ENCODE data around the gene ME2. TPM values are rescaled to one million over a fixed set of nuclear protein-coding genes. Genes with fewer than 3 reads are reported as not detected.
"Not testable (repeated sequence)": the region's sequence is repeated elsewhere in the genome, so short reads cannot be mapped to it uniquely, and the experiment has no call there.

ME2 gene
- total and polyA plus RNA-seq, 9 of the 15 experiments (the other 6 are each of a cell fraction or from before 2014, with no cell fraction given), result 12.3 to 54.4 (median 36.2) TPM

DNA sequence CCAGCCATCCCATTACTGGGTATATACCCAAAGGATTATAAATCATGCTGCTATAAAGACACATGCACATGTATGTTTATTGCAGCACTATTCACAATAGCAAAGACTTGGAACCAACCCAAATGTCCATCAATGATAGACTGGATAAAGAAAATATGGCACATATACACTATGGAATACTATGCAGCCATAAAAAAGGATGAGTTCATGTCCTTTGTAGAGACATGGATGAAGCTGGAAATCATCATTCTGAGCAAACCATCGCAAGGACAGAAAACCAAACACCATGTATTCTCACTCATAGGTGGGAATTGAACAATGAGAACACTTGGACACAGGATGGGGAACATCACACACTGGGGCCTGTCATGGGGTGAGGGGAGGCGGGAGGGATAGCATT lies 124.3 kb downstream of the ME2 start:
- ATAC-seq, result not testable (repeated sequence)

More for the DNA sequence above, 124.3 kb downstream of the ME2 start:
- intact Hi-C loops (cut with micrococcal nuclease), result loop anchor here (10.0 kb wide), 1 partner anchor 128 kb away; the partner anchor contains the start of gene ME2
- H3K4me2 ChIP-seq (ENCODE audit: insufficient read depth, low read length); H2AFZ ChIP-seq (ENCODE audit: low read depth, low read length); H3K4me3 ChIP-seq; H3K9ac ChIP-seq (ENCODE audit: insufficient read depth in 1 of 2, low read depth in 2 of 2, low read length in 2 of 2); H4K20me1 ChIP-seq (replicated peaks; ENCODE audit: control insufficient read depth, insufficient read depth, low read length); POLR2A ChIA-PET; FAIRE-seq; H3K9me1 ChIP-seq (ENCODE audit: control insufficient read depth, insufficient read depth, low read length); H3K36me3 ChIP-seq (ENCODE audit: control insufficient read depth, insufficient read depth, low read length); in situ Hi-C loops (cut with MboI); H3K9me3 ChIP-seq (replicated peaks; ENCODE audit: control insufficient read depth, insufficient read depth, low read depth, low read length); CTCF ChIA-PET (ENCODE audit: low intra/inter-chr PET ratio); H3K27ac ChIP-seq (ENCODE audit: extremely low read depth, low read depth, low read length); H3K79me2 ChIP-seq (ENCODE audit: control insufficient read depth, insufficient read depth, low read length); DNase-seq (ENCODE audit: extremely low read depth in 1 of 4, low spot score in 3 of 4); BruUV-seq (replicated peaks); H3K27me3 ChIP-seq (ENCODE audit: control insufficient read depth in 2 of 2, insufficient read depth in 2 of 2, low read length in 2 of 2): not testable (repeated sequence)
- WGBS (ENCODE audit: insufficient coverage, low coverage, missing lambda C conversion rate), result 0% methylated on average over 1 of the region's 2 CpGs
- peak; percentile 49 for TF ChIP-seq ZNF146 (CRISPR knock-in tag; IDR thresholded peaks at IDR 0.05; ENCODE audit: unreplicated experiment)
- TF ChIP-seq BCOR (IDR thresholded peaks at IDR 0.05), result 0 out of 2 replicates have a peak, but pooled peaks have one; percentile 25
- peaks cover 5 to 20% of the 10 kb centered on the region in 2 experiments; a peak in 3 of 5 replicates for H3K4me1 ChIP-seq (replicated peaks in 1 of 2; ENCODE audit: control insufficient read depth in 2 of 2, insufficient read depth in 2 of 2, low read length in 2 of 2)

Small RNAs within 50 kb of the gene (small RNA-seq; reads per million reads assigned to genes)
- gene RF00019, result not detected

Other genes starting within 250 kb of the ME2 start
- gene MRO, start 59.1 kb upstream of the ME2 start, total RNA-seq (2014; rRNA removed), result not detected in 2 replicates
- not detected in 2 replicates for gene MRO, start 59.1 kb upstream of the ME2 start, total RNA-seq (2014; rRNA removed; fragmentation: Illumina TruSeq; extraction: Trizol)
- not detected in 2 replicates for gene MRO, start 59.1 kb upstream of the ME2 start, total RNA-seq (2015; rRNA removed; fragmentation: Illumina TruSeq; extraction: Trizol)
- not detected in 2 replicates for gene MRO, start 59.1 kb upstream of the ME2 start, total RNA-seq (2021)
- gene MRO, start 59.1 kb upstream of the ME2 start, polyA plus RNA-seq (2011; rRNA removed), result not detected in 2 replicates
- gene MRO, start 59.1 kb upstream of the ME2 start, polyA plus RNA-seq (2014; fragmentation: Illumina TruSeq; extraction: Trizol), result not detected in 2 replicates
- under 1 TPM in 1 of 2 experiments, not detected in 1; 0.06 TPM for gene MRO, start 59.1 kb upstream of the ME2 start, polyA plus RNA-seq (2014; fragmentation: Nextera tagmentation; extraction: Ambion mirVana)
- not detected in 2 replicates for gene MRO, start 59.1 kb upstream of the ME2 start, polyA plus RNA-seq (2014; rRNA removed)
- 3.3 and 5.3 TPM in 2 replicates for gene ELAC1, start 88.9 kb downstream of the ME2 start, total RNA-seq (2014; rRNA removed)
- 4.5 and 6.1 TPM in 2 replicates for gene ELAC1, start 88.9 kb downstream of the ME2 start, total RNA-seq (2014; rRNA removed; fragmentation: Illumina TruSeq; extraction: Trizol)
- gene ELAC1, start 88.9 kb downstream of the ME2 start, total RNA-seq (2015; rRNA removed; fragmentation: Illumina TruSeq; extraction: Trizol), result 4.9 and 5.4 TPM in 2 replicates
- gene ELAC1, start 88.9 kb downstream of the ME2 start, total RNA-seq (2021), result 4.0 and 5.1 TPM in 2 replicates
- 4.3 and 5.0 TPM in 2 replicates for gene ELAC1, start 88.9 kb downstream of the ME2 start, polyA plus RNA-seq (2011; rRNA removed)
- gene ELAC1, start 88.9 kb downstream of the ME2 start, polyA plus RNA-seq (2014; fragmentation: Illumina TruSeq; extraction: Trizol), result 6.5 and 7.5 TPM in 2 replicates
- 1 to 10 TPM; 3.7 to 4.6 TPM for gene ELAC1, start 88.9 kb downstream of the ME2 start, polyA plus RNA-seq (2014; fragmentation: Nextera tagmentation; extraction: Ambion mirVana)
- 5.2 and 7.7 TPM in 2 replicates for gene ELAC1, start 88.9 kb downstream of the ME2 start, polyA plus RNA-seq (2014; rRNA removed)
- gene SMAD4, start 151.1 kb downstream of the ME2 start, total RNA-seq (2014; rRNA removed), result 40.7 and 41.0 TPM in 2 replicates
- gene SMAD4, start 151.1 kb downstream of the ME2 start, total RNA-seq (2014; rRNA removed; fragmentation: Illumina TruSeq; extraction: Trizol), result 51.6 and 55.5 TPM in 2 replicates
- 31.1 and 32.8 TPM in 2 replicates for gene SMAD4, start 151.1 kb downstream of the ME2 start, total RNA-seq (2015; rRNA removed; fragmentation: Illumina TruSeq; extraction: Trizol)
- gene SMAD4, start 151.1 kb downstream of the ME2 start, total RNA-seq (2021), result 45.4 and 49.6 TPM in 2 replicates
- 55.0 and 69.3 TPM in 2 replicates for gene SMAD4, start 151.1 kb downstream of the ME2 start, polyA plus RNA-seq (2011; rRNA removed)
- gene SMAD4, start 151.1 kb downstream of the ME2 start, polyA plus RNA-seq (2014; fragmentation: Illumina TruSeq; extraction: Trizol), result 34.6 and 39.4 TPM in 2 replicates
- gene SMAD4, start 151.1 kb downstream of the ME2 start, polyA plus RNA-seq (2014; fragmentation: Nextera tagmentation; extraction: Ambion mirVana), result 1 to 10 TPM; 5.7 to 7.1 TPM
- 10.9 and 19.8 TPM in 2 replicates for gene SMAD4, start 151.1 kb downstream of the ME2 start, polyA plus RNA-seq (2014; rRNA removed)

Measured in K562 (cell line).